ENCODE results near the gene CES5A. TPM values are rescaled to one million over a fixed set of nuclear protein-coding genes. Genes with fewer than 3 reads are reported as not detected.
"Not testable (repeated sequence)": the region's sequence is repeated elsewhere in the genome, so short reads cannot be mapped to it uniquely, and the experiment has no call there.

CES5A gene
- total and polyA plus RNA-seq, 7 donors: 0.03 TPM; not detected in 6

- no peak overlapping the region for H3K4me3 ChIP-seq
- no peaks in the 10 kb centered on the region for H3K4me1 ChIP-seq
- ATAC-seq (no peak), DNase-seq (no peak)
- H3K9me3 ChIP-seq: no peaks in the 10 kb centered on the region
- H3K27ac ChIP-seq: no peak overlapping the region
- no peaks in the 10 kb centered on the region for H3K36me3 ChIP-seq (ENCODE audit: insufficient read depth in 1 of 2, low read depth in 1 of 2)
- no peaks in the 10 kb centered on the region for H3K27me3 ChIP-seq (ENCODE audit: insufficient read depth in 3 of 3, low read length in 2 of 3)
- WGBS, 3 donors: 86 to 93% (median 86%) methylated on average over 5 of the region's 5 CpGs
- intact Hi-C loops (cut with DNase I): no loop called here
- TF ChIP-seq, protein P1, sequence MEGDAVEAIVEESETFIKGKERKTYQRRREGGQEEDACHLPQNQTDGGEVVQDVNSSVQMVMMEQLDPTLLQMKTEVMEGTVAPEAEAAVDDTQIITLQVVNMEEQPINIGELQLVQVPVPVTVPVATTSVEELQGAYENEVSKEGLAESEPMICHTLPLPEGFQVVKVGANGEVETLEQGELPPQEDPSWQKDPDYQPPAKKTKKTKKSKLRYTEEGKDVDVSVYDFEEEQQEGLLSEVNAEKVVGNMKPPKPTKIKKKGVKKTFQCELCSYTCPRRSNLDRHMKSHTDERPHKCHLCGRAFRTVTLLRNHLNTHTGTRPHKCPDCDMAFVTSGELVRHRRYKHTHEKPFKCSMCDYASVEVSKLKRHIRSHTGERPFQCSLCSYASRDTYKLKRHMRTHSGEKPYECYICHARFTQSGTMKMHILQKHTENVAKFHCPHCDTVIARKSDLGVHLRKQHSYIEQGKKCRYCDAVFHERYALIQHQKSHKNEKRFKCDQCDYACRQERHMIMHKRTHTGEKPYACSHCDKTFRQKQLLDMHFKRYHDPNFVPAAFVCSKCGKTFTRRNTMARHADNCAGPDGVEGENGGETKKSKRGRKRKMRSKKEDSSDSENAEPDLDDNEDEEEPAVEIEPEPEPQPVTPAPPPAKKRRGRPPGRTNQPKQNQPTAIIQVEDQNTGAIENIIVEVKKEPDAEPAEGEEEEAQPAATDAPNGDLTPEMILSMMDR (IDR thresholded peaks at IDR 0.05): no peak
These were observed 57.8 kb downstream of the CES5A start for GRCh38 chr16:55817236-55817912.

DNA sequence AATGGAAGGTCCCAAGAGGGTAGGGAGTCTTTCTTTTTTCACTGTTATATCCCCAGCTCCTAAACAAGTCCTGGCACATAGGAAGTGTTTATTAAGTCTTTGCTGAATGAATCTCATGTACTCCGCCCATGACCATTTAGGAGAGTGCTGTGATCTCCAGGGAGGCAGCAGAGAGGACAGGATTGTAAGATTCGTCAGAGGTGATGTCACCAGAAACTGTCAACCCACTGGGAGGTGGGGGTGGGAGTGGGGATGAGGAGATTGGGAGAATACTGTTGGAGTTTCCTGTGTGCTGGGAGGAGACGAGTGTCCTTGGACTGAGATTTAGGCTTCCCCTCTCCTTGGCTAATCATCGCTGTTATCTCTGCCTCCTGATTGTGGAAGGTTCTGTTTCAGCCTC is 59.0 kb downstream of the CES5A start:
- intact Hi-C loops (cut with DNase I); H3K27me3 ChIP-seq (ENCODE audit: insufficient read depth in 3 of 3, low read length in 2 of 3); H3K9me3 ChIP-seq; H3K4me3 ChIP-seq; ATAC-seq; H3K27ac ChIP-seq; H3K4me1 ChIP-seq; H3K36me3 ChIP-seq (ENCODE audit: insufficient read depth in 1 of 2, low read depth in 1 of 2); DNase-seq: not testable (repeated sequence)
- 54 to 62% (median 60%) methylated on average over 4 of the region's 4 CpGs for WGBS, 3 donors

- intact Hi-C loops (cut with DNase I): no loop called here
- Histone ChIP-seq H3K27me3 (ENCODE audit: insufficient read depth in 3 of 3, low read length in 2 of 3) (no peaks in the 10 kb centered on the region), H3K4me1 (no peaks in the 10 kb centered on the region), H3K27ac (no peak overlapping the region), H3K4me3 (no peak overlapping the region), H3K9me3 (no peaks in the 10 kb centered on the region), H3K36me3 (ENCODE audit: insufficient read depth in 1 of 2, low read depth in 1 of 2) (no peaks in the 10 kb centered on the region)
- DNase-seq (no peak), ATAC-seq (no peak)
- WGBS, 3 donors: 57 to 75% (median 71%) methylated on average over 4 of the region's 4 CpGs
- TF ChIP-seq, protein P1 (IDR thresholded peaks at IDR 0.05): no peak
These were observed 59.9 kb downstream of the CES5A start for GRCh38 chr16:55815320-55815719.

- intact Hi-C loops (cut with DNase I); H3K27me3 ChIP-seq (ENCODE audit: insufficient read depth in 3 of 3, low read length in 2 of 3); H3K9me3 ChIP-seq; H3K4me3 ChIP-seq; H3K27ac ChIP-seq; DNase-seq; H3K36me3 ChIP-seq (ENCODE audit: insufficient read depth in 1 of 2, low read depth in 1 of 2); ATAC-seq; H3K4me1 ChIP-seq: not testable (repeated sequence)
- WGBS, 3 donors: 38 to 70% (median 70%) methylated on average over 2 of the region's 2 CpGs
These were observed 61.0 kb downstream of the CES5A start for GRCh38 chr16:55814174-55814573.

- ATAC-seq; H3K9me3 ChIP-seq; H3K4me1 ChIP-seq; H3K27me3 ChIP-seq (ENCODE audit: insufficient read depth in 3 of 3, low read length in 2 of 3); intact Hi-C loops (cut with DNase I); H3K27ac ChIP-seq; DNase-seq; H3K4me3 ChIP-seq; H3K36me3 ChIP-seq (ENCODE audit: insufficient read depth in 1 of 2, low read depth in 1 of 2): not testable (repeated sequence)
- 63 to 69% (median 64%) methylated on average over 6 to 8 of the region's 9 CpGs for WGBS, 3 donors
These were observed 61.4 kb downstream of the CES5A start for GRCh38 chr16:55813730-55814129.

DNA sequence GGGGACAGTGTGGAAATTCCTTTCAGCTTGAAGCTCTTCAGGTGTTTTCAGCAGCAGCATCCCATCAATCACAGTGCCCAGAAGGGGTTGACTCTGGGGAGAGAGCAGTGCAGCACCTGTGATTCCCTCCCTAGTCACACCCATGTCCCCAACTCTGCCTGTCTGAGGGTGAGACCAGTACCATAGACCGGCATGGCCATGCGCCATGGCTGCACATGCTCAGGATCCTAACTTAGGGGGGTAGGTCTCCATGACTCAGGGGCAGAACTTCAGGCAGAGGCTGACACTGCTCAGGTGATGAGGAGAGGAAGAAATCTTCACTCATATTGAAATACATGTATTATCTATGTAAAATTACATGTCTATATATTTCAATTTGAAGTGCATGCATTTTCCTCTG is 62.2 kb downstream of the CES5A start:
- ATAC-seq (no peak), DNase-seq (no peak)
- H3K9me3 ChIP-seq: no peaks in the 10 kb centered on the region
- TF ChIP-seq, protein P1 (IDR thresholded peaks at IDR 0.05): no peak
- WGBS, 3 donors: 50 to 79% (median 59%) methylated on average over 2 of the region's 2 CpGs
- no peak overlapping the region for H3K27ac ChIP-seq
- no peak overlapping the region for H3K4me3 ChIP-seq
- no peaks in the 10 kb centered on the region for H3K4me1 ChIP-seq
- intact Hi-C loops (cut with DNase I): no loop called here
- H3K27me3 ChIP-seq (ENCODE audit: insufficient read depth in 3 of 3, low read length in 2 of 3): no peaks in the 10 kb centered on the region
- H3K36me3 ChIP-seq (ENCODE audit: insufficient read depth in 1 of 2, low read depth in 1 of 2): no peaks in the 10 kb centered on the region

Data from psoas muscle (tissue), 8 donors.